ENCODE measurements around the gene STARD5.

DNA sequence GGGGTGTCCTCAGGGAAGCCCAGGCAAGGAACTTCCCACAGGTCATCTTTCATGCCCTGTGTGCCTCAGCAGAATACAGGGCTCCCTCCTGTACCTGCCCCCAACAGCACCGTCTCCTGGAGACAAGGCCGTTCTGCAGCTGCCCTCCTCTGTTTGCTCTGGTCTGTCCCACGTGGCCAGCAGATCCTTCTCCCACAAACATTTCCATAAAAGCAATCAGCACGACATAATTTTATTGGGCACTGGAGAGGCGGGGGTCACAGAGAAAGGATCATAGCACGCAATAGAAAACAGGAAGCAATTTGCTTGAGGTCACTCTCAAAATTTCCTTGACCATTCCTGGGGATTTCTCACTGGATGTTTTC is 29.4 kb downstream of the STARD5 start:
- TF ChIP-seq, protein P1, sequence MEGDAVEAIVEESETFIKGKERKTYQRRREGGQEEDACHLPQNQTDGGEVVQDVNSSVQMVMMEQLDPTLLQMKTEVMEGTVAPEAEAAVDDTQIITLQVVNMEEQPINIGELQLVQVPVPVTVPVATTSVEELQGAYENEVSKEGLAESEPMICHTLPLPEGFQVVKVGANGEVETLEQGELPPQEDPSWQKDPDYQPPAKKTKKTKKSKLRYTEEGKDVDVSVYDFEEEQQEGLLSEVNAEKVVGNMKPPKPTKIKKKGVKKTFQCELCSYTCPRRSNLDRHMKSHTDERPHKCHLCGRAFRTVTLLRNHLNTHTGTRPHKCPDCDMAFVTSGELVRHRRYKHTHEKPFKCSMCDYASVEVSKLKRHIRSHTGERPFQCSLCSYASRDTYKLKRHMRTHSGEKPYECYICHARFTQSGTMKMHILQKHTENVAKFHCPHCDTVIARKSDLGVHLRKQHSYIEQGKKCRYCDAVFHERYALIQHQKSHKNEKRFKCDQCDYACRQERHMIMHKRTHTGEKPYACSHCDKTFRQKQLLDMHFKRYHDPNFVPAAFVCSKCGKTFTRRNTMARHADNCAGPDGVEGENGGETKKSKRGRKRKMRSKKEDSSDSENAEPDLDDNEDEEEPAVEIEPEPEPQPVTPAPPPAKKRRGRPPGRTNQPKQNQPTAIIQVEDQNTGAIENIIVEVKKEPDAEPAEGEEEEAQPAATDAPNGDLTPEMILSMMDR (IDR thresholded peaks at IDR 0.05), result no peak
- TF ChIP-seq EZH2 (IDR thresholded peaks at IDR 0.05; ENCODE audit: borderline replicate concordance, insufficient read depth, low read depth, low read length, poor library complexity, severe bottlenecking), result no peak

Measured in B cell (primary cell).